ENCODE data around the gene MORN5. TPM values are rescaled to one million over a fixed set of nuclear protein-coding genes. Genes with fewer than 3 reads are reported as not detected.
"Not testable (repeated sequence)": the region's sequence is repeated elsewhere in the genome, so short reads cannot be mapped to it uniquely, and the experiment has no call there.

MORN5 gene
- total RNA-seq, result not detected

DNA sequence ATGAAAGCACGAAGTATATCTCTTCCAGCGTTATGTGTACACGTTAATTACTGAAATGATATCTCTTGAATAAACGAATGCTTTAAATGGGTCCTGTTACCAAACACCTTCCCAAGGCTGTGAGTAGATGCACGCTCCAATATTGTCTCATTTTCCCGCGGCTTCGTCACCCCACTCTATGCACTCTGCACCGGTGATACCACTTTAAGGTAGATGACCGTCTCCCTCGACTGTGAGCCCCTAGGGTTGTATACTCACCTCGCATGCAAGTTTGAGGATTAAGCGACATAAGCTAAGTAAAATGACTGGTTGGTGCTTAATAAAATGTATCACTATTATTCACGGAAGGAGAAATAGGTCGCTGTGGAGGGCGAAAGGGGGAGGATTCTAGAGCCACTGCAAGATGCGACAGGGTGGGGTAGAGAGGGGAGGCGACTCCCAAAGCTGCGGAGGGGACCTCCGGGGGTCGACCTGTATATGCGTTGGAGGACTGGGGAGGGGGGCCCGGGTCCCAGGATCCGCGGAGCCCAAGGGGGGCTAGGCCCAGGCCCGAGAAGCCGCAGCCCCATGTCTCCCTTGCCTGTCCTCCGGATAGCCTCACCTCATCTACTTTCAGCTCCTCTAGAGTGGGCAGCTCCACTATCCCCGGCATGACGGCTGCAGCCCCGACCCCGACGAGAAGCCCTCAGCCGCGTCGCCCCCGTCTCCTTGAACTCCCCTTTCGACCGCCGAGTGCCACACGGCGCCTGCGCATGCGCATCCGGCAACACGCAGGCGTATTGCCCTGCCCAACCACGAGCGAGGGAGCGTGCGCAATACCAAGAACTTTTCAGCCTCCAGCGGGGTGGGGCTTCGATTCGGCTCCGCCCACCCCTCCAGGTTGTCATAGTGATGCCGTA is at the start of gene MORN5, which contains the start of gene NDUFA8:
Gene MORN5, plus strand, starts transcription at position 883 of the 899 bp plus-strand sequence. CDS start 65 bp downstream, outside the sequence.
Gene NDUFA8, minus strand, starts transcription at position 754 of the 899 bp plus-strand sequence. Its CDS starts 102 bp downstream, at position 652.
- peaks cover 13% of the 10 kb centered on the region for H3K27me3 Mint-ChIP-seq (ENCODE audit: low read depth)
- peak; percentile 96 for DNase-seq
- H3K36me3 Mint-ChIP-seq (ENCODE audit: insufficient read depth in 2 of 2), result peaks cover 3% of the 10 kb centered on the region in 2 donors
- peaks cover 46% of the 10 kb centered on the region for H3K4me1 Mint-ChIP-seq (ENCODE audit: low read depth)
- ATAC-seq (replicated peaks in 1 of 2), result peak; percentile 94 to 97
- H3K27ac Mint-ChIP-seq, result peak within 1 kb of the TSS; percentile 92
- H3K9me3 Mint-ChIP-seq, result peaks cover 0 to 4% of the 10 kb centered on the region in 2 donors
- H3K4me3 Mint-ChIP-seq, result peak within 1 kb of the TSS; percentile 87 to 94

DNA sequence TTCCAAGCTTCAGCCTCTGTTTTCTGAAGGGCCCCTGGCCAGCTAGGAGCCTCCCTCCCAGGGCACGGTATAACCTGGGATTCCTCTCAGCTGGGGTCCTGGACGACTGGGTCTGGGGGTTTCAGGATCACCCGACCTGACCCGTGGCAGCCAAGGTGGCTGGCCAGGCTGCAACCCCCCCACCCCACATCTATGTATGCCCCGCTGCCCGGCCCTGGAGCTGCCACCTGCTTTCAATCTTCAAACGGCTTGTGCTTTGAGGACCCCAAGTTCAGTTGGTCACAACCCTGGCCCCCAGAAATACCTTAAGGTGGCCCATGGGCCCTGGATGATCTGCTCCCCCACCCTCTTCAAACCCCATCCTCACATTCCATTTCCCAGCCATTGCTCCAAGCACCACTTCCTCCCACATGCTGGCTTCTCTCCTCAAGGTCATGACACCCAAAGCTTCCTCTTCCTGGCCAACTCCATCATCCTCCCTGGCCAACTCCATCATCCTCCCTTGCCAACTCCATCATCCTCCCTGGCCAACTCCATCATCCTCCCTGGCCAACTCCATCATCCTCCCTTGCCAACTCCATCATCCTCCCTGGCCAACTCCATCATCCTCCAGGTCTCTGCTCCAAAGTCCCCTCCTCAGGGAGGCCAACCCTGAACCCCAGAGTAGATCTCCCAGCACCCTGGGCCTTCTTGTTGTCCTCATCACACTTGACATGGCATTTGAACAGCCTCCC is 49.4 kb upstream of the MORN5 start:
- Mint-ChIP-seq H3K36me3 (ENCODE audit: insufficient read depth in 2 of 2) (no peaks in the 10 kb centered on the region), H3K9me3 (no peaks in the 10 kb centered on the region), H3K4me1 (ENCODE audit: low read depth) (no peaks in the 10 kb centered on the region), H3K27me3 (ENCODE audit: low read depth) (peaks cover 14% of the 10 kb centered on the region), H3K4me3 (no peak overlapping the region), H3K27ac (no peak overlapping the region)
- DNase-seq (no peak), ATAC-seq (replicated peaks in 1 of 2) (no peak)

- Mint-ChIP-seq H3K9me3 (no peaks in the 10 kb centered on the region), H3K4me1 (ENCODE audit: low read depth) (no peaks in the 10 kb centered on the region), H3K4me3 (no peak overlapping the region), H3K27ac (no peak overlapping the region), H3K36me3 (ENCODE audit: insufficient read depth in 2 of 2) (no peaks in the 10 kb centered on the region), H3K27me3 (ENCODE audit: low read depth) (peaks cover 14% of the 10 kb centered on the region)
- DNase-seq (no peak), ATAC-seq (replicated peaks in 1 of 2) (no peak)
Measured at GRCh38 chr9:122111413-122112085, 48.2 kb upstream of the MORN5 start.

- H3K36me3 Mint-ChIP-seq (ENCODE audit: insufficient read depth in 2 of 2), result no peaks in the 10 kb centered on the region
- H3K4me3 Mint-ChIP-seq, result no peak overlapping the region
- ATAC-seq (replicated peaks in 1 of 2) (no peak), DNase-seq (no peak)
- peaks cover 14% of the 10 kb centered on the region for H3K27me3 Mint-ChIP-seq (ENCODE audit: low read depth)
- H3K9me3 Mint-ChIP-seq, result no peaks in the 10 kb centered on the region
- H3K27ac Mint-ChIP-seq, result no peak overlapping the region
- no peaks in the 10 kb centered on the region for H3K4me1 Mint-ChIP-seq (ENCODE audit: low read depth)
Measured at GRCh38 chr9:122112238-122112637, 47.5 kb upstream of the MORN5 start.

DNA sequence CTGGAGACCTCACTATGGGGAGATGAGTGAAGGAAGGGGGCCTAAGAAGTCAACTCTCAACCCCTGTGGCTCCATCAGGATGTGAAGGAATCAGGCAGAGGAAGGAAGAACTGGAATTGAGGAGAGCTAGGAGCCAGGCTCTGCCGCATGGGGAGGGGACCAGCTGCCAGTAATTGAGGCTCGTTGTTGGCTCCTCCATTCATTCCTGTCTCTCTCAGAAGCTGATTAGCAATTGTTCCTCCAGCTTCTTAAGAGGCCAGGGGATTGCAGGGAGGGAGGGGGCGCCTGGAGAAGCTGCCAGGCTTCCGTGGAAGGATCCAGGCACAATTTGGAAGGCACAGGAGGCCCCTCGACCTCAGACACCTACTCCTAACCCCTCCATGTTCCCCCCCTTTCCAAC is 46.1 kb upstream of the MORN5 start:
- no peak for DNase-seq
- Mint-ChIP-seq H3K36me3 (ENCODE audit: insufficient read depth in 2 of 2) (no peaks in the 10 kb centered on the region), H3K4me1 (ENCODE audit: low read depth) (no peaks in the 10 kb centered on the region), H3K27ac (no peak overlapping the region), H3K9me3 (no peaks in the 10 kb centered on the region), H3K27me3 (ENCODE audit: low read depth) (peaks cover 14% of the 10 kb centered on the region), H3K4me3 (no peak overlapping the region)
- no peak for ATAC-seq (replicated peaks in 1 of 2)

- DNase-seq (no peak), ATAC-seq (replicated peaks in 1 of 2) (no peak)
- Mint-ChIP-seq H3K4me3 (no peak overlapping the region), H3K27ac (no peak overlapping the region), H3K27me3 (ENCODE audit: low read depth) (peaks cover 14% of the 10 kb centered on the region), H3K9me3 (no peaks in the 10 kb centered on the region), H3K36me3 (ENCODE audit: insufficient read depth in 2 of 2) (no peaks in the 10 kb centered on the region), H3K4me1 (ENCODE audit: low read depth) (no peaks in the 10 kb centered on the region)
Measured at GRCh38 chr9:122115176-122116035, 44.3 kb upstream of the MORN5 start.

DNA sequence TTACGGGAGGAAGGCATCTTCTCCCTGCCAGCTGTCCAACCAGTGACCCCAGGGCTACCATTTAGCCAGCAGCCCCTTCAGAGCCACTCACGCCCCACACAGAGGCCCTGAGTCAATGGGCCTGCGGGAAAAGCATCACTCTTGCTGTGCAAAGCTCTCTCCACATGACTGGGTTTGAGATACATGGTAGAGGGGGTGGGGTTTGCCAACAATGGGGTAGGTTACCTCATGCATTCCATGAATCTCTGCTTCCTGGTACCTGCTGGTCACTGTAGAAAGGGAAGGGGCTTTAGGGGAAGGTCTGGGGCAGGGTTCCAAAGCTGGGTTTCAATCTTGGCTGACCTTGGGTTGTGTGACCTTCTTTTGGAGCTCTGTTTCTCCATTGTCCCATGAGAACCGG is 43.7 kb upstream of the MORN5 start:
- H3K4me1 Mint-ChIP-seq (ENCODE audit: low read depth), result no peaks in the 10 kb centered on the region
- ATAC-seq (replicated peaks in 1 of 2) (no peak), DNase-seq (no peak)
- no peaks in the 10 kb centered on the region for H3K36me3 Mint-ChIP-seq (ENCODE audit: insufficient read depth in 2 of 2)
- H3K9me3 Mint-ChIP-seq, result no peaks in the 10 kb centered on the region
- H3K4me3 Mint-ChIP-seq, result no peak overlapping the region
- no peak overlapping the region for H3K27ac Mint-ChIP-seq
- H3K27me3 Mint-ChIP-seq (ENCODE audit: low read depth), result peaks cover 14% of the 10 kb centered on the region

DNA sequence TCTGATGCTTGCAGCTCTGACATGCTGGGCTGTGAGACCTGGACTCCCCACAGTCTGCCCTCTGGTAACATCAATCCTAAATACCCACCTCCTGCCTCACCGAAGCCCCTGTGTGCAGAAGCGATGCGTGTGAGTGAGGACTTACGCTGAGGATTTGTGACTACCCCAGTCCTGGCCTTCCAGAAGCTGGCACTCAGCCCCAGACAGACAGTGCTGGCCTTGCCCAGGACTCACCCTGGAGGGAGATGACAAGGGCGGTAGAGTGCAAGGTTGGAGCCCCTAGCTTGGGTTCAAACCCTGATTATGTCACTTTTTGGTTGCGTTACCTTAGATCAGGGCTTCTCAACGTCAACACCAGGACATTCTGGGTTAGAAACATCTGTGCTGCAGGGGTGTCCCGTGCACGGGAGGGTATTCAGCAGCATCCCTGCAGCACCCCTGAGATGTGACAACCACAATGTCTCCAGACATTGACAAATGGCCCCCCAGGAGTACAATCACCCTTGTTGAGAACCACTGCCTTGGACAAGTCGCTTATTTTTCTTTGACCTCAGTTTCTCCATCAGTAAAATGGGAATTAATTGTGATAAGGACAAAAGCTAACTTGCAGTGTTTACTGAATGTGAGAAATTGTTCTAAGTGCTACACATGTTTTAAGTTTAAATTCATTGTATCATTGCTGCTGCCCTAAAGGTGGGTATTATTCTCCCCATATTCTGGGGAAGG is 43.1 kb upstream of the MORN5 start:
- Mint-ChIP-seq H3K4me3 (no peak overlapping the region), H3K27me3 (ENCODE audit: low read depth) (peaks cover 14% of the 10 kb centered on the region)

DNA sequence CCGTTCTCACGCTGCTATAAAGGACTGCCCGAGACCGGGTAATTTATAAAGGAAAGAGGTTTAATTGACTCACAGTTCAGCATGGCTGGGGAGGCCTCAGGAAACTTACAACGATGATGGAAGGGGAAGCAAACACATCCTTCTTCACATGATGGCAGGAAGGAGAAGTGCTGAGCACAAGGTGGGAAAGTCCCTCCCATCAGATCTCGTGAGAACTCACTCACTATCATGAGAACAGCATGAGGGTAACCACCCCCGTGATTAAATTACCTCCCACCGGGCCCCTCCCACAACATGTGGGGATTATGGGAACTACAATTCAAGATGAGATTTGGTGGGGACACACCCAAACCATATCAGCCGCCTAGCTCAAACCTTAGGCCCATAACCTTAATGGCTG is 42.5 kb upstream of the MORN5 start:
- not testable (repeated sequence) for DNase-seq; H3K9me3 Mint-ChIP-seq; H3K4me1 Mint-ChIP-seq (ENCODE audit: low read depth); H3K4me3 Mint-ChIP-seq; ATAC-seq (replicated peaks in 1 of 2); H3K36me3 Mint-ChIP-seq (ENCODE audit: insufficient read depth in 2 of 2); H3K27ac Mint-ChIP-seq
- peaks cover 12% of the 10 kb centered on the region for H3K27me3 Mint-ChIP-seq (ENCODE audit: low read depth)

More for the DNA sequence above, 43.1 kb upstream of the MORN5 start:
- H3K36me3 Mint-ChIP-seq (ENCODE audit: insufficient read depth in 2 of 2), result no peaks in the 10 kb centered on the region
- ATAC-seq (replicated peaks in 1 of 2), result no peak
- no peaks in the 10 kb centered on the region for H3K4me1 Mint-ChIP-seq (ENCODE audit: low read depth)
- DNase-seq, result no peak
- H3K27ac Mint-ChIP-seq, result no peak overlapping the region
- no peaks in the 10 kb centered on the region for H3K9me3 Mint-ChIP-seq

DNA sequence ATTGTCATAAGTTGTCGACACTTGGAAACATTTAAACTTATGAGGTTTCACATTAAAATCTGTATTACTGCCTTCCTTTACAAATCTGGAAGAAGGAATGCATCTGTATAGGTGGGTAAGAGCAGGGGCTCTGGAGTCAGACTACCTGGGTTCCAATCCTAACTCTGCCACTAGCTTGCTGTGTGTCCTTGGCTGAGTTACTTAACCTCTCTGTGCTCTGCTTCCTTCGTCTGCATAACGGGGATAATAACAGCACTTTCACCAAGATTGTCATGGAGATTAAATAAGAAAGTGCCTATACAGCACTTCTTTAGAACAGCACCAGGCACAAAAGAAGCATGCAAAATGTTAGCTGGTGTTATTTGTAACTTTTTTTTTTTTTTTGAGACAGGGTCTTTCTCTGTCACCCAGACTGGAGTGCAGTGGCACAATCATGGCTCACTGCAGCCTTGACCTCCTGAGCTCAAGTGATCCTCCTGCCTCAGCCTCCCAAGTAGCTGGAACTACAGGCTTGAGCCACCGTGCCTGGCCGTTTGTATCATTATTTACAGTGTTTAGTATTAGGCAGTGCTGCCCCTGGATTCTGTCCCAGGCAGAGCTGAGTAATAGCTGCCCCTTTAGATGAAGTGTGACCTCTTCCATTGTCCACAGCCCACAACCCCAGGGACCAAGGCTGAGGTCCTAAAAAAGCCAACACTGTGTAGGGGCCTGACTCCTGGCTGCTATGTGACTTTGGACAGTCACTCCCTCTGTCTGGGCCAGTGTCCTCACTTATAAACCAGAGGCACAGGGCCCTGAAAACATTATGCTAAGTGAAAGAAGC is 41.2 kb upstream of the MORN5 start:
- Mint-ChIP-seq H3K36me3 (ENCODE audit: insufficient read depth in 2 of 2) (no peaks in the 10 kb centered on the region), H3K4me3 (no peak overlapping the region), H3K27me3 (ENCODE audit: low read depth) (peaks cover 2% of the 10 kb centered on the region), H3K4me1 (ENCODE audit: low read depth) (no peaks in the 10 kb centered on the region), H3K27ac (no peak overlapping the region), H3K9me3 (no peaks in the 10 kb centered on the region)
- no peak for ATAC-seq (replicated peaks in 1 of 2)
- DNase-seq, result no peak

- H3K36me3 Mint-ChIP-seq (ENCODE audit: insufficient read depth in 2 of 2), result no peaks in the 10 kb centered on the region
- H3K27ac Mint-ChIP-seq, result no peak overlapping the region
- no peak overlapping the region for H3K4me3 Mint-ChIP-seq
- H3K9me3 Mint-ChIP-seq, result no peaks in the 10 kb centered on the region
- no peaks in the 10 kb centered on the region for H3K4me1 Mint-ChIP-seq (ENCODE audit: low read depth)
- DNase-seq (no peak), ATAC-seq (replicated peaks in 1 of 2) (no peak)
- peaks cover 3% of the 10 kb centered on the region for H3K27me3 Mint-ChIP-seq (ENCODE audit: low read depth)
Measured at GRCh38 chr9:122119166-122119521, 40.6 kb upstream of the MORN5 start.

Measured in activated T-cell treated with anti-CD3 and anti-CD28 coated beads, Interleukin-2, amount 50 U/mL, for 72 hours (primary cell).